ENCODE results near the gene FIGN. TPM values are rescaled to one million over a fixed set of nuclear protein-coding genes. Genes with fewer than 3 reads are reported as not detected.

FIGN gene
- total and polyA plus RNA-seq, 10 of the 15 experiments (the other 5 are each of a cell fraction or from before 2014, with no cell fraction given), result under 0.01 to 0.01 TPM; not detected in 8

- TF ChIP-seq CEBPZ (IDR thresholded peaks at IDR 0.05; ENCODE audit: low read depth, low read length), result no peak
- no peak for TF ChIP-seq PKNOX1 (IDR thresholded peaks at IDR 0.05)
These were observed 49.5 kb downstream of the FIGN start (continued) for GRCh38 chr2:163686289-163686688.

- H3K79me2 ChIP-seq (ENCODE audit: control insufficient read depth, insufficient read depth, low read length), result no peaks in the 10 kb centered on the region
- no peak overlapping the region for H3K27ac ChIP-seq (ENCODE audit: control insufficient read depth, insufficient read depth)
- no peak overlapping the region for H3K9ac ChIP-seq (ENCODE audit: control insufficient read depth, insufficient read depth, low read length)
- no peaks in the 10 kb centered on the region for H4K20me1 ChIP-seq (ENCODE audit: control insufficient read depth, insufficient read depth)
- no peaks in the 10 kb centered on the region for H3K27me3 ChIP-seq (replicated peaks in 1 of 2; ENCODE audit: control insufficient read depth in 2 of 2, insufficient read depth in 2 of 2, low read length in 1 of 2)
- FAIRE-seq (no peak), ATAC-seq (no peak), DNase-seq (ENCODE audit: low read depth, low spot score) (no peak)
- H3K4me1 ChIP-seq (ENCODE audit: control insufficient read depth, insufficient read depth, low read length), result no peaks in the 10 kb centered on the region
- WGBS (ENCODE audit: insufficient coverage, insufficient replicate concordance, low lambda C conversion rate, missing lambda C conversion rate), result 0% methylated on average over 1 of the region's 1 CpG
- H3K36me3 ChIP-seq (ENCODE audit: control insufficient read depth in 2 of 2, insufficient read depth in 2 of 2, low read length in 1 of 2), result no peaks in the 10 kb centered on the region
- in situ Hi-C loops (cut with MboI) (no loop called here), intact Hi-C loops (cut with micrococcal nuclease; ENCODE audit: unreplicated experiment) (no loop called here)
- no peak overlapping the region for H3K4me3 ChIP-seq
- no peak overlapping the region for H3K4me2 ChIP-seq (ENCODE audit: control insufficient read depth, insufficient read depth)
- SMC1A ChIA-PET (ENCODE audit: uncharacterized antibody, unreplicated experiment), result no interaction called here
- H3K9me3 ChIP-seq (replicated peaks; ENCODE audit: control insufficient read depth, insufficient read depth, low read length), result no peaks in the 10 kb centered on the region
- no peak overlapping the region for H2AFZ ChIP-seq (ENCODE audit: control insufficient read depth, low read depth, low read length)
- POLR2A ChIA-PET, result no interaction called here
- no TSS peak for BruUV-seq (replicated peaks)
- RAD21 ChIA-PET (ENCODE audit: unreplicated experiment), result no interaction called here
- CTCF ChIA-PET, result interaction anchor here (2.6 kb wide), 1 partner anchor 9 kb away, joined by 7 read pairs; no protein-coding TSS in a partner anchor
- TF ChIP-seq PRDM15 (CRISPR knock-in tag; IDR thresholded peaks at IDR 0.05) (no peak), POLR2AphosphoS5 (IDR thresholded peaks at IDR 0.05; ENCODE audit: low read length) (no peak), CEBPZ (IDR thresholded peaks at IDR 0.05; ENCODE audit: low read depth, low read length) (no peak), TBL1XR1 (IDR thresholded peaks at IDR 0.05; ENCODE audit: low read depth, low read length) (no peak), RELB (IDR thresholded peaks at IDR 0.05; ENCODE audit: low read depth) (no peak), GATAD2B (conservative IDR thresholded peaks at IDR 0.05; ENCODE audit: low read depth) (no peak), EED (IDR thresholded peaks at IDR 0.05; ENCODE audit: low read depth) (no peak)
These were observed 53.1 kb downstream of the FIGN start for GRCh38 chr2:163682695-163683094.
